Activated CD4-positive, alpha-beta T cell treated with anti-CD3 and anti-CD28 coated beads for 4 hours (primary cell): ENCODE data around the gene MEN1.

Source experiments
- DNase-seq, 2 donors: peaks; one replicate each; pipeline ENCODE4 v3.0.0-alpha.2; 2020

MEN1 gene

DNA sequence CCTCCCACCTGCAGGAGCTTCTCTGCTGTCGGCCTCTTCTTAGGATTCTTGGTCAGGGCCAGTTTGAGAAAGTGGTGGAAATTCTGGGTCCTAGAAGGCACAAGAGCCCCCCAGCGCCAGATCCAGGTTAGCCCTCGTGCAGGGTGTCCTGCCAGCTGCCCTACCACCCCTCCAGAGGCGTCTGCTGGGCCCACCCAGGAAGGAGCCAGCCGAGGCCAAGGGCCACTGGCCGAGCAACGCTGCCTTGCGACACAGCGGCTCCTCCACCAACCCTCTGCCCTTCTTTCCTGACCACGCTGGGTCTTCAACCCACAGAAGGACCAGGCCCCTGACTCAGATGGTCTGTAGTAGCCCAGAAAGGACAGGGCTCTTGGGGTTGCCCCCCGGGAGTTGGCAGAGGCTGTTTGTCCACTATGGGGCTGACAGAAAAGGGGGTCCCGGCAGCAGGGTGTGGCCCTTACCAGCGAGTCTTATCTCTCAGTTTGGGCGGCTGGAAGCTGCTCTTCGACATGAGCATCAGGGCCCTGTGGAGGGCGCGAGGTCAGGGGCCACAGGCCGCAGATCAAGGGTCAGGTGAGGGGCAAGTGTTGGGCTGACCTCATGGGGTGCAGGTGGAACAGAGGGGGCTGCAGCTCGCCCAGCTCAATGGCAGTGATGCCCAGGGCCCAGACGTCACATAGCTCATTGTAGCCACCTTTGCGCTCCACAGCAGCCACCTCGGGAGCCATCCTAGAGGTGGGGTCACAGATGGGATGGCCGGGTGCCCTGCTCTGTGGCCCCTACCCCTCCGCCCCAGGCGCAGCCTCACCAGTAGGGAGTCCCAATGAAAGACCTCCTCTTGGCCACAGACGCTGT, 9.8 kb downstream of the MEN1 start:
- no peak for DNase-seq

DNA sequence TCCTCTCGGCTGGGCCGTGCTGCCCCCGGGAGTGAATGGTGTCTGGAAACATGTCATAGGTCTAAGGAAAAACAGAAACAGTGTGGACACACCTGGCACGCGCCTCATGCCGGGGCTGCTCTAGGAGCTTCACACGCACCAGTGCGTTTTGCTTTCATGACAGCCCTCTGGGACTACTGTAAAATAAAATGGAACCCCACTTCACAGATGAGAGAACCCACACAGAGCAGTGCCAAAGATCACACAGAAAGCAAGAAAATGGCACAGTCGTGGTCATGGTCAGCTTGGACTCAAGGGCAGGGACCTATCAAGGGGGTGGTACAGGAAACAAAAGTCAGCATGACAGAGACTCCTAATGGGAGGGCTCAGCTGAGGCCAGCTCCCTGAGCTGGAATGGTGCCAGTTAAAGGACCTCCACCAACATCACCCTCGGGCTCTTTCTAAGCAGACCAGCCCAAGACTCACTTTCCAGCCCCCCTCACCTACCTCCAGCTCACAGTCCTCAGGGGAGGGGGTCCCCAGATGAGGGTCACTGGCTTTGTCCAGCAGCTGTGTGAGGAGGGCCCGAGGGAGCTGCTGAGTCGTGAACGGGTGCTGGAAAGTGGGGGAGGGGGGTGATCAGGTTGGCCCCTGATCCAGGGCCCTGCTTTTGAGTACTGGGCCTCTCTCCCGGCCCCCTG, 10.6 kb downstream of the MEN1 start:
- no peak for DNase-seq

DNA sequence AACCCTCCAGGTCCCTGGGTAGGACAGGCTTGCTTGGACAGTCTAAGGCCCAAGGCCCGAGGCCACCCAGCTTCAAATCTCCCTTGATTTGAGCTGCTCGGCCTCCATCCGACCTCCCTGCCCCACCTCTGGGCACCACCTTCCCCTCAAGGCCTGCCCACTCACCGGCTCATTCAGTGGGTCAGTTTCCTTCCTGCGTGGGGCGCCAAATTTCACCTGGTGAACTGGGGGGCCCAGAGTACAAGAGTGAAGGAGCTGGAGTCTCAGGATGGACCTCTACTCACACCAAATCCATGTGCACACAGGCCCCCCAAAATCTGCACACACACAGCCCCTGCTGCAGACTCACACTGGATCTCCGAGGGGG, 11.1 kb downstream of the MEN1 start:
- DNase-seq, result no peak

DNA sequence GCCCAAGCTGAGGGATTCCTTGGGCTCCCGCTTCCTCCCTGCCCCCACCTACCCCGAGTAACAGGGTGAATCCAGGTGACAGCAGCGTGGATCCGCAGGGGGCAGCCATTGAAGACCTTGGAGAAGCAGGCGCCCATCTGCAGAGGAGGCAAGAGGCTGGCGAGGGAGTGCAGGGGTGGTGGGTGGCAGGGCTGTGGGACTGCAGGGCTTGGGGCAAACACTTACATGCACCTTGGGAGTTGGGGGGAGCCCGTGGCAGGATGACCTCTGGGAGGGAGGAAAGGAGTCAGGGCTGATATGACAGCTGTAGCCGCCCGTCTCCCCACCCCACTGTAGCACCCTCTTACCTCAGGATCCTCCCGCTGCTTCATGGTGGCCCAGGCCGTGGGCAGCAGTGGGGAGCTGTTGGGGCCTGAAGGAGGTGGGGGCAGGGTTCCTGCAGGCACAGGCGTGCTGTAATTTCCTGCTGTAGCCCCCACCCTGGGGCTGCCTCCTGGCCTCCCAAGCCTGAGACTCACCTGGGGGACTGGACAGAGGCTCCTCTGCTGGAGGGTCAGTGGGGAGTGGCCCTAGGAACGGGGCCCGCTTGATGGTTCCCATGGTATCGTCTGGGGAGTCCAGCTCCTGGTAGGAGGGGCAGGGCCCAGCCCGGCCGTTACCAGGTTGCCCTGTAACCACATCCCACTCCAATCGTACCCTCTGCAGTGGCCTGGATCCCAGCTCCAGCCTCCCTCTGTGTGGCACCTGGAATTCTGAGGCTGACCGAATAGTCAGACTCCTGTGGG, 13.4 kb downstream of the MEN1 start:
- no peak for DNase-seq

DNA sequence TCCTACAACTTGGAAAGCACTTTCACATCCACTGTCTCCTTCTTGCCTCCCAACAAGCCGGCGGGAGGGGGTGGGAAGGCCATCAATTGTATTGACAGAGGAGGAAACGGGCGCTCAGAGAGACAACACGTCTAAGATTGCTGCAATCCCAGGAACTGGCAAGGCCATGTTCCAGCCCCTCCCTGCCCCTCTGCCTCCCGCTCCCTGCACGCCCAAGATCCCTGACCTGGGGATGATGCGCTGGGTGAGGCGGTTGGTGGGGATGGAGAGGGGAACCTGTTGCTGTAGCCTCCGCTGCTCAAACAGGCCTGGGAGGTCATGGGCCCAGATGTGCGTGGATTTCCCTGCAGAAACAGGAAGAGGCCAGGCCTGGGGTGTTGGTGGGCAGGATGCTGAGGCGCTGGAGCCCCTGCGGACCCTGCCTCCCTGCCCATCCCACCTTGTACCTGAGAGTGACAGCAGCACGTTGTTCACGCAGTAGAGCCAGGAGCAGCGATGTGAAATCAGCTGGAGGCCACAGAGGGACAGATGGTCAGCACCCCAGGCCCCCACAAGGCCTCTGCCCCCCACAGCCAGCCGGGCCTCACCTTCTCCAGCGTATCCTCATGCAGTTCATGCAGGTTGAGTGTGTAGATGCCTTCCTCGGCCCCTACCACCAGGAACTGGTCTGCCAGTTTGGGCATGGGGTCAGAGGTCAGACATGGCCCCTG, 14.1 kb downstream of the MEN1 start:
- DNase-seq, result no peak

DNA sequence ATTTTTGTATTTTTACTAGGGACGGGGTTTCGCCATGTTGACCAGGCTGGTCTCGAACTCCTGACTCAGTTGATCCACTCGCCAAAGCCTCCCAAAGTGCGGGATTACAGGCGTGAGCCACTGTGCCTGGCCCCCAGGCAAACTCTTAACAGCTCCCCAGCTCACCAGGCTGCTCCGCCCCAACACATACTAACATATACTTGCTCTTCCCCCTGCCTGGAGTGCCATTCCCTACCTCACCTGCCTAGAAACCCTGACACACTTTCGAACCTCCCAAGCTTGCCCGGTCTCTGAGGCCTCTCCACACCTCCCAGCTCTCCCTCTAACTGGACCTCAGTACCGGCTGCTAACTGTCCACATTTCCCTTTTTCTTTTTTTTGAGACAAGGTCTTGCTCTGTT, 15.8 kb downstream of the MEN1 start:
- DNase-seq, result no peak

DNA sequence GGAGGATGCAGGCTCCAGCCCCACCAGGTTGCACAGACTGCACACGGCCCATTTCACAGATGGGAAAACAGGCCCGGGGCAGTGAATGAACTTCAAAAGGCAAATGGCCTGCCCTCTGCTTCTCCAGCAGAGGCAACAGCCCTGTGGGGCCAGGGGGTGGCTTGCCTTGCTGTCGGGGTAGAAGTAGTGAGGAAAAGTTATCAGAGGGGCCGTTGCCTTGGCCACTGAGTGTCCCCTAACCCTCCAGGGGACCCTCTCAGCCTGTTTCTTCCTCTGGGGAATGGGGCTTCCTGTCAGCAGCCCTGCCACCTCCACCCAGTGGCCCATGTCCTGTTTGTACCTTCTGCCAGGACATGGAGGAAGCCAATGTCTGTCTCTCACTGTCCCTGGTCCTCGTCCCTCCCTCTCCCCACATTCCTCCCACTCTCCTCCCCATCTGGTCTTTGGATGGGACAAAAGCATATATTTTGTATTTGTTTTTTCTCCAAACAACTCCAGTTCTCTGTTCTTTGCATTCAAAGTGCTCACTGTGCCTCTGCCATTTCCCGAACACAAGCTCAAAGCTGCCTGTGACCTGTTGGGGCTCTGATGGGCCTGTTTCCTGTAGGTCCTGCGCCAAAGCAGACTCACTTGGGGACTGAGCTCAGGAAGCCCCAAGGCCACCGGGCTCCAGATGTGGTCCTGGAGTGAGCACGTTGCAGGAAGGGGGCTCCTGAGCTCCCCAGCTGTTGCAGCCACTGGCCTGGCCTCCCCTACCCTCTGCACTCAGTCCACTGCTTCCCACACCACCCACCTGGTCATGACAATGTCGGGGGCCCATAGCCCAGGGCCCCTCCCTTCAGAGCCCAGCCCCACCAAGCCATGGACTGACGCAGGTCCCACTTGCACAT, 16.8 kb downstream of the MEN1 start:
- DNase-seq, result no peak

DNA sequence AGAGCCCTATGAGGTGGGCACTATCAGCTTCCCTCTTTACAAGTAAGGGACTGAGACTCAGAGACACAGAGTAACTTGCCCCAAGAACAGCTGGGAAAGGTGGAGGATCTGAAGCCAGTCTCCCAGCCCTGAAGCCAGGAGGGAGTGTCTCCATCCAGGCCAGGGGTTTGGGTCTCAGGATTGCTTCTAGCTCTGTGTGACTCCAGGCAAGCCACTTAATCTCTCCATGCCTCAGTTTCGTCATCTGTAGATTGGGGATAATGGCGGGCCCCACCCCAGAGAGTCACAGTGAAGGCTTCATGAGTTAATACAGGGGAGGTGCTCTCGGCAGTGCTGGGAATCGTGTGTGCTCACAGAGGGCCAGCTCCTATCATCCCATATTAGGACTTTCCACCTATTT, 17.9 kb downstream of the MEN1 start:
- DNase-seq, result no peak

DNA sequence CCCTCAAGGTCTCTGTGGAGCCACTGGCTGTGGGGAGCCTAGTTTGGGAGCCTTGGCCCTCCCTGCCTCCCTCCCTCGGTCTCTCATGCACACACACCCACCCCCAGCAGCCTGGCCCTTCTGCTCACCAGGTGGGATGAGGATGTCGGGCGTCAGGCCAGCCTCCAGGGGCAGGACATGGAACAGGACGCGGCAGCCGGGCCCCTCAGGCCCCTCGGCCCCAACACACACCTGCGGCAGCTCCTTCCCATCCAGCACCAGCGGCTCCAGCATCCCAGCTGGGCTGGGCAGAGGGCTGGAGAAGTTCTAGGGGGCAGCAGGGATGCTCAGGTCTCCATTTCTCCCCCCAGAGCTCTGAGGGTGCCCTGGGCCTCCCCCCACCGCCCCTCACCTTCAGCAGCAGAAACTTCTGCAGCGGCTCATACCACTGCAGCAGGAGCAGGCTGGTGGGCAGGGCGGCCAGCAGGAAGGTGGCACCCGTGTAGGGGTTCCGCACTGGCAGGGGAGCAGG, 18.5 kb downstream of the MEN1 start:
- no peak for DNase-seq

DNA sequence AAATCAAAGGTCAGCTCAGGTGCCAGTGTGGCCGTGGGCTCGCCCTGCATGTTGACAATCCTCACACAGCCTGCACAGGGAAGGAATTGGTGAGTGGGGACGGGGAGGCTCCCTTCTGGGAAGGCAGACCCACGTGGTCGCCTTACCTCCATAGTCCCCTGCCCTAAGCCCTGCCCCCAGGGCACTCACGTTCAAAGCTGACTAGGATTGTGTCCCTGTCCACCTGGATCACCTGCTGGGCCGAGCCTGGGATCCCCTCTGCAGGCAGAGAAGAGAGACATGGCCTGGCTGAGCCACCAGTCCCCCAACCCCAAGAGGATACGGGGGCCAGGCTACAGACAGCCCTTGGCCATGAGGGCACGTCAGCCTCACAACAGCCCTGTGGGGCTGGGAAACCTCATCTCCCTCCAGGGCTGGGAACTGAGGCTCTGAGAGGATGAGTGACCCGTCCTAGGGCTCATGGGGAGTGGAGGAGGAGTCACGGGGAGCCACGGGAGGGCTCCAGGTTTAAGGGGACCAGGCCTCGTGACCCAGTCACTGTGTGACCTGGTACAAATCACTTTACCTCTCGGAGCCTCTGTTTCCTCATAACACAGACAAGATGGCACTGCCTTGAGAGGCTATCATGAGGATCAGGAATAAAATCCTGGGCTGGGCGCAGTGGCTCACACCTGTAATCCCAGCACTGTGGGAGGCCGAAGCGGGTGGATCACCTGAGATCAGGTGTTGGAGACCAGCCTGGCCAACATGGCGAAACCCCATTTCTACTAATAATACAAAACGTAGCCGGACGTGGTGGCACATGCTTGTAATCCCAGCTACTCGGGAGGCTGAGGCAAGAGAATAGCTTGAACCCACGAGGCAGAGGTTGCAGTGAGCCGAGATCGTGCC, 19.9 kb downstream of the MEN1 start:
- DNase-seq, result no peak

DNA sequence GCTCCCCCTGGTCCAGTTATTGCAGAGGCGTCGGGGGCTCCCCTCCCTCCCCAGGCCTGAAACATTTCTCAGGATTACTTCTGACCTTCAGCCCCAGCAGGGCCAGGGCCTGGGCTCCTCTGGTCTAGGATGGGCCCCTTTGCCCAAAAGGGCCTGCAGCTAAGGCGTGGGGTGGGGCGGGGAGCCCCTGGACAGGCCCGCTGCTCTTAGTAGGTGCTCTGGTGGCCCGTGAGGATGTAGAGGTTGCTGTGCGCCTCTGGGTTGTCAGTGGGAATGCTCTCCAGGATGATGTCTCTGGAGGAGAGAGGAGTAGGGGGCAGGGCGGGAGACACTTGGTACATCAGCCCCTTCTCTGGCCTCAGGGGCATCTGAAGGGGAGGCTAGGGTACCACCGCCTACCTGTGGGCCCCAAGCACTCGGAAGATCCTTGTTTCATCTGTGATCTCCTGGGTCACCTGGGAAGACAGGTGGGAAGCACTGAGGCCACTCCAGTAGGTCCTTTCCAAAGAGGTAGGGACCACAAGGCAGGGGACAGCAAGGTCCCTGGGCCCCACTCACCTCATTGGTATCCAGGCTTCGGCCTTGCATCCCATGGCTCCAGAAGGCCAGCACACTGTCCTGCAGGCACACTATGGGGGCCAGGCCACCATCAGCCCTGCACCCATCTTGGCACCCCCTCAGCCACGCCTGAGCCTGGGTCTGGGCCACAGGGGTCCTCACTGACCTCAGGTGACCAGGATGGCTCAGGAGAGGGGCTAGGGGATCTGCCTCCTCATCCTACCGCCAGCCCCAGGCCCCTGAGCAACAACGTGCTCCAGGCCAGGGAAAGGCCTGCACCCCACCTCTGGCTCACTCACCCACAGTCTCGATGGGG, 20.8 kb downstream of the MEN1 start:
- DNase-seq, result no peak

DNA sequence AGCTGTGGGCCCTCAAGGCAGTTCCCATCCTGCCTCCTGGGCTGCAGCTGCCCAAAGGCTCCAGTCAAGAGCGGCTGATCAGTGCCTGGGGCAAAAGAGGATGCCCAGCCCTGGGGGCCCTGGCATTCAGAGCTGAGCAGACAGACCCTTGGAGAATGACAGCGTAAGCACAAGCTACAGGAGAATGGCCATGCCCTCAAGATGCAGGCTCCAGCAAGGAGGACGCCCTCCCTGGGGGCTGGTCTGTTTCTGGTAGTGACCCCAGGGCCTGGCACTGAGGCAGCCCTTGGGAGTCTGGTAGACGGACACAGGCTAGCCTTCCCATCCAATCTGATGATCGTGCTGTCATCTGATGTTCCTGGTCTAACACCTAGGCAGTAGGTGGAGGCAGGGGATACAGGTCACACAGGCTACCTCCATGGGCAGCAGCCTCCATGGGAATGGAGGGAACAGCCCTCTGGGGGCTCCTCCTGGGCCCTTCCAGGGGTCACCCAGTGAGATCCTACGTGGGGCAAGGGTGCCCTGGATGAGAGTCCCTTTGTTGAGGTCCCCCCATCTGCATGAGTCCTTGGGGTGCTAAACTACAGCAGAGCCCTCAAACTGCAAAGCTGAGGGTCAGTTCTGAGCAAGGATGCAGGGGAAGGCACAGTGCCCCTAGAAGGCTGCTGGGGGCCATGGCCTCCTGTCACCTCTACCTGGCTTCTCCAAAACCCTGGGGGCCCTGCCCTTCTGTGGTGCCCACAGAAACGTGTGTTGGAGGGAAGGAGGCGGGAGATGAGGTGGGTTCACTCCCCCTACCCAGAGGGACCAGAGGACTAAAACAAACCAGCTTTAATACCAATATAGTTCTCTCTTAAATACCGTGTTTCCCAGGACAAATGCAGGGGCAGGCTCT, 21.8 kb downstream of the MEN1 start:
- no peak for DNase-seq

DNA sequence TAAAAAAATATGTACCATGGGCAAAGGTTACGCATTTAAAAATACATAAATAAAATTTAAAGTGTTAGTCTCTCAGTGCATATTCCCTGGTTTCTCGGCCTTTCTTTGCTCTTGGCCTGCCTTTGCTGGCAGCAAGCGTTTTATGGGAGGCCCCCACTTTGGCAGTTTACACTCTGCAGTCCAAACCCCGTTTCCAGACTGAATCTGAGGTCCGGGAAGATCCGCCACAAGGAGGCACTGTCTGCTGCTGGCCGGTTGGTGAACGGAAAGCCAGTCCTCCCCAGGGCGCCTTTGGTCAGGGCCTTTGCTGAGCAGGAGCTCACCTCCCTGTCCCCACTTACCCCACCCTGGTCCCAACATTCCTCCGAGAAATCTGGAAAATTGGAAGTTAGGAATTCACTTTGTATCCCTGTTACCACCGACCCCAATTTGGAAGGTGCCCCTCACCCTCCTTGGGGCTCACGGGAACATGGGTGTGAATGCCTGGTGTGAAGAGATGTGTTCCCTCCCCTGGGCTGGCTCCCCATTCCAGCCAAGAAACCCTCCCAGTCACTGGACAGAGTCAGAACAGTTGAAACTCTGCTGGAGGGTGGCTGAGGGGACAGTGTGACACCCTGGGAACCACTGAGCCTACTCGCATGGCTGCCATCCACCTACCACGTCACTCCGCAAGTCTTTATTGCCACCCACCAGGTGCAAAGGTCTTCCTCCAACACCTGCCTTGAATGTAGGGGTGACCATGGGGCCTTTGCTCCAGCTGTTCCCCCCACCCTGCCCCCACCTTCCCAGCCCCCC, 22.6 kb downstream of the MEN1 start:
- DNase-seq, result peak; percentile 55 to 67

DNA sequence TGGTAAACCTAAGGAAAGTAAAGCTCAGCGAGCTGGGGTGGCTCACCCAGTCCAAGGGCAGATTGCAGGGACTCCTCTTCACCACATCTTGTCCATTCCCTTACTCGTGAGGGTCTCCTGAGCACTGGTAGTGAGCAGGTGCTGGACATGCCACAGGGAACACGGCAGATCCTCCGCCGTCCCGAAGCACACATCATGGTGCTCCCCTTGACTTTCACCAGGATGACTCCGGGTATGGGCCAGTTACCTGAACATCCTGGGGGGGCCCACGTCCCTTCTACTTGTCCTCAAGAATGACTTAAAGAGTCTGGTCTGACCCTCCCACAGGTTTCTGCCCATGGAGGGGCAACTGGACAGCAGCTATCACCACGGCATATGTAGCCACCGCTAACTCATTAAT, 24.0 kb downstream of the MEN1 start:
- no peak for DNase-seq

DNA sequence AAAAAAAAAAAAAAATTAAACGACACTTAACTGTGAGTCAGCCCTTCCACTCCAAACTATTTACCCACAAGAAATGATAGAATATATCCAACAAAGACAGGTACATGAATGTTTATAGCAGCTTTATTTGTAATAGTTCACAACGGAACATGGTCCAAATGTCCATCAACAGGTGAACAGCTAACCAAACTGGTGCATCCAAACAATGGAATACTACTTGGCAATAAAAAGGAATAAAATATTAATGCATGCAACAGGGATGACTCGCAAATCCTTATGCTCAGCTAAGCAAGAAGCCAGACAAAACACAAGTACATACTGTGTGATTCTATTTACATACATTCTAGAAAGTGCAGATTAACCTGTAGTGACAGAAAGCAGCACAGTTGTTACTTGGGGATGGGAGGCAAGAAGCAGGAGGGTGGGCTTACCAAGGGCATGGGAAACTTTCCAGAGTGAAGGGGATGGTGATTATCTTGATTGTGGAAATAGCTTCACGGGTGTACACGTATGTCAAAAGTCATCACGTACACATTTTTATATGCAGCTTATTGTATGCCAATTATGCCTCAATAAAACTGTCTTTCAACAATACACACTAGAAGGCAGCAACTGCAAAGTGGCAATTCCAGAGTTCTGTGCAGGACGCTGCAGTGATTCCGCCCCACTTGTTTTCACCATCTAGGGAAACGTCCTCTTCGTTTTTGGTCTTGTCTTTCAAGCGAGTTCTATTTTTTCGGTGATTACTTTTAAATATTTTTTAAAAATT, 25.4 kb downstream of the MEN1 start:
- DNase-seq, result no peak

DNA sequence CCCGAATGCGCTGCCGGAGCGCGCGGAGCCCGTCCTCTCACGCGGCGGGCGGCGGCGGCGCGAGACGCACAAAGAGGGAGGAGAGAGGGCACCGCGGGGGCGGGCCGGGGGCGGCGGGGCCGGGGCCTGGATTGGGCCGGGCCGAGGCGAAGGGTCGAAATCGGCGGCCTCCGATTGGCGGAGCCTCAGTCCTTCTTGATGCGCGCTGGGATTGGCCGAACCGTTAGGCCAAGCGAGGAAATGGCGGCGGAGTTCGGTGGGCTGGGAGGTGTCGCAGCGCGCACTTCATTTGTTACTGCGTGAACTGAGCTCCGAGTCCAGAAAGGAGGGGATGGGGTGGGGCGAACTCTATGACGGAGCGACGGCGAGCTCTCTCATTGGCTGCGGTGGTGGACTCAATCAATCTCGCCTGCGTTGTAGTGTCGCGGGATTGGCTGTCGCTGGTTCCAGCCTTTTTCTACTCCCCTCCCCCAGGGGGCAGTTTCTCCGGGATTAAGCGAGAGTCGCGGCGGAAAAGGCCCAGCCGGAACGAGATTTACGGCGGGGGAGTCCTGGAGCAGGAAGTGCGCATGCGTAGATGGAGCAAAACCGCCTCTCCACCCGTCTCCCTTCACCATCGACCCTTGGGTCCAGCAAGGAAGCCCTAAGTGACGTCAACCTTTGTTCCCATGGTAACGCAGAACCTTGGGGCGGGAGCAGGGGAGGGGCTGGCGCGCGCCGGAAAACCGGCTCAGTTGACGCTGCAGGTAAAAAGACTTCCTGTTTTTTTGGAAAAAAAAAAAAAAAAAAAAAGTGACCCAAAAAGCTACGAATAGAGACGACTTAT, 31.7 kb downstream of the MEN1 start, which contains the start of gene SF1:
TSS of gene SF1 (minus strand) at position 70 of the 826 bp plus-strand sequence. CDS start 150 bp downstream, outside the sequence.
- DNase-seq, result peak; percentile 98 to 99
